ENCODE measurements around the gene SNRNP48. TPM values are rescaled to one million over a fixed set of nuclear protein-coding genes. Genes with fewer than 3 reads are reported as not detected.

SNRNP48 gene
- total RNA-seq, 1 experiment from 2014 or later: 29.4 TPM

- no TSS peak for BruUV-seq (replicated peaks)
- Histone ChIP-seq H3K36me3 (ENCODE audit: insufficient read depth, low read length, poor library complexity, severe bottlenecking) (no peaks in the 10 kb centered on the region), H3K4me1 (ENCODE audit: insufficient read depth, low read length, poor library complexity, severe bottlenecking) (peaks cover 8% of the 10 kb centered on the region), H3K27ac (ENCODE audit: low read depth, low read length, poor library complexity, severe bottlenecking) (no peak overlapping the region), H3K27me3 (replicated peaks; ENCODE audit: insufficient read depth, low read depth, low read length, poor library complexity) (peaks cover 65% of the 10 kb centered on the region), H3K9me3 (ENCODE audit: low read depth, low read length, poor library complexity, severe bottlenecking) (no peaks in the 10 kb centered on the region), H3K4me3 (ENCODE audit: low read depth, low read length, poor library complexity, severe bottlenecking) (no peak overlapping the region)
- POLR2A ChIA-PET (ENCODE audit: low non-redundant PET): no interaction called here
- TF ChIP-seq EZH2 (IDR thresholded peaks at IDR 0.05; ENCODE audit: borderline replicate concordance, low read depth, low read length, poor library complexity, severe bottlenecking) (no peak), CTCF (conservative IDR thresholded peaks at IDR 0.05; ENCODE audit: low read depth, low read length) (no peak)
- CTCF ChIA-PET: interaction anchor here (0.6 kb wide), 1 partner anchor 70 kb away, joined by 5 read pairs; no protein-coding TSS in a partner anchor
- no peak for DNase-seq (ENCODE audit: low spot score)
- intact Hi-C loops (cut with micrococcal nuclease; ENCODE audit: unreplicated experiment): no loop called here
Observed at GRCh38 chr6:7546020-7546369, 44.0 kb upstream of the SNRNP48 start.

- TF ChIP-seq CTCF (conservative IDR thresholded peaks at IDR 0.05; ENCODE audit: low read depth, low read length) (no peak), EZH2 (IDR thresholded peaks at IDR 0.05; ENCODE audit: borderline replicate concordance, low read depth, low read length, poor library complexity, severe bottlenecking) (no peak)
- intact Hi-C loops (cut with micrococcal nuclease; ENCODE audit: unreplicated experiment): no loop called here
- POLR2A ChIA-PET (ENCODE audit: low non-redundant PET): no interaction called here
- no peak overlapping the region for H3K4me3 ChIP-seq (ENCODE audit: low read depth, low read length, poor library complexity, severe bottlenecking)
- no peaks in the 10 kb centered on the region for H3K36me3 ChIP-seq (ENCODE audit: insufficient read depth, low read length, poor library complexity, severe bottlenecking)
- BruUV-seq (replicated peaks): no TSS peak
- peaks cover 8% of the 10 kb centered on the region for H3K4me1 ChIP-seq (ENCODE audit: insufficient read depth, low read length, poor library complexity, severe bottlenecking)
- H3K27me3 ChIP-seq (replicated peaks; ENCODE audit: insufficient read depth, low read depth, low read length, poor library complexity): peaks cover 62% of the 10 kb centered on the region
- H3K27ac ChIP-seq (ENCODE audit: low read depth, low read length, poor library complexity, severe bottlenecking): no peak overlapping the region
- CTCF ChIA-PET: interaction anchor here (0.6 kb wide), 1 partner anchor 70 kb away, joined by 5 read pairs; no protein-coding TSS in a partner anchor
- no peaks in the 10 kb centered on the region for H3K9me3 ChIP-seq (ENCODE audit: low read depth, low read length, poor library complexity, severe bottlenecking)
- DNase-seq (ENCODE audit: low spot score): no peak
Observed at GRCh38 chr6:7546383-7546782, 43.6 kb upstream of the SNRNP48 start.

- intact Hi-C loops (cut with micrococcal nuclease; ENCODE audit: unreplicated experiment): no loop called here
- H3K27me3 ChIP-seq (replicated peaks; ENCODE audit: insufficient read depth, low read depth, low read length, poor library complexity): peaks cover 56% of the 10 kb centered on the region
- H3K4me3 ChIP-seq (ENCODE audit: low read depth, low read length, poor library complexity, severe bottlenecking): no peak overlapping the region
- H3K36me3 ChIP-seq (ENCODE audit: insufficient read depth, low read length, poor library complexity, severe bottlenecking): no peaks in the 10 kb centered on the region
- BruUV-seq (replicated peaks): no TSS peak
- no peak overlapping the region for H3K27ac ChIP-seq (ENCODE audit: low read depth, low read length, poor library complexity, severe bottlenecking)
- H3K4me1 ChIP-seq (ENCODE audit: insufficient read depth, low read length, poor library complexity, severe bottlenecking): peaks cover 8% of the 10 kb centered on the region
- ChIA-PET CTCF (no interaction called here), POLR2A (ENCODE audit: low non-redundant PET) (no interaction called here)
- no peaks in the 10 kb centered on the region for H3K9me3 ChIP-seq (ENCODE audit: low read depth, low read length, poor library complexity, severe bottlenecking)
- TF ChIP-seq CTCF (conservative IDR thresholded peaks at IDR 0.05; ENCODE audit: low read depth, low read length) (no peak), EZH2 (IDR thresholded peaks at IDR 0.05; ENCODE audit: borderline replicate concordance, low read depth, low read length, poor library complexity, severe bottlenecking) (no peak)
- no peak for DNase-seq (ENCODE audit: low spot score)
Observed at GRCh38 chr6:7546896-7547295, 43.1 kb upstream of the SNRNP48 start.
